Epidermal melanocyte (primary cell): ENCODE measurements around the gene PQBP1.
A peak's percentile ranks its signal among the peaks of the same experiment; 100 is the strongest.

Experiments used
- DNase-seq: peaks from one replicate; pipeline ENCODE4 v3.0.0; 2011; ENCODE audit warnings: low spot score; ENCODE audit not compliant: insufficient read length

PQBP1 gene

DNA sequence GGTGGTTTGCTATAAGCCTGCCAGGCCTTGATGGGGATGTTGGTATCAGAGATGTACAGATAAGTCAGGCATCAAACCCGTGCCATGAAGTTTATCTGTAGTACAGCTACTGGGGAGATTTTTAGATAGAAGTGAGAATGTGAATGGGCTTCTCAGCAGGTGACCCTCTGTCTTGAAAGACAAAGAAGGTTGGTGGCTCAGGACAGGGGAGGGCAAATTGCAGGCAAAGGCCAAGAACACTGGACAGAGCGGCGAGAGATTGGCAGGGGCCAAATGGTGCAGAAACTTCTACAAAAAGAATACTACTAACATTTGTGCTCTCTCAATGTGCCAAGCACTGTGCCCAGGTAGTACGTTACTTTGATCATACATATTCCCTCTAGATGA lies 23.0 kb downstream of the PQBP1 start:
- no peak for DNase-seq

DNA sequence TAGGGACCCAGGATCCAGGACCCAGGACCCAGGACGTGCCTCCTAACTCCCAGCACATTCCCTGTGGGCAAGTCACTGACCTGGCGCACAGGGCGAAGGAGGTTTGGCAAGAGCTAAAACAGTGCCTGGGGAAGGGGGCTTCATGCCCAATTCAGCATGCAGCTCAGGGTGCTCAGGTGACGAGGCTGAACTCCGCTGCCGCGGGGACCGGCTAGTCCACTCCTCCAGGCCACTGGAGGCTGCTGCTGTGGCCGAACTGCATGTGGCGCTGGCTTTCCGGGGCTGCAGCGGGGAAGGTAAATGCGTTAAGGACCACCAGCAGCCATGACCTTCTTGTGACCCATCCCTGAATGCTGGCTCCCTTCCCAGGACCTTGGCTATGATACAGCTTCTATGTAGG lies 26.0 kb downstream of the PQBP1 start:
- DNase-seq, result no peak

DNA sequence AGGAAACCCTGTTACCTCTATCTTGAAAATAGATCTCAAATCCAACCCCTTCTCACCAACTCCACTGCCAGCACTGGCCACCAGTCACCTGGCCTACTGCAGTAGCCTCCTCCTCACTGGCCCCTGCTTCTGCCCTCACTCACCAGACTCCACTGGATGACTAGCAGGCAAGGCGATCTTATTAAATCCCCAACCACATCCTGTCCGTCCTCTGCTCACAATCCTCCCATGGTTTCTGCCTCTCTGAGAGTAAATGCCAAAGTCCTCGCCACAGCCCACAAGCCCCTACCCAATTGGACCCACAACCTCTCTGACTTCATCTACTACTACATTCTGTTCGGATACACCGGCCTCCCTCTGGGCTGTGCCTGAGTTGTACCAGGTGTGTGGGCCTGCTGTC lies 26.5 kb downstream of the PQBP1 start:
- DNase-seq, result no peak

DNA sequence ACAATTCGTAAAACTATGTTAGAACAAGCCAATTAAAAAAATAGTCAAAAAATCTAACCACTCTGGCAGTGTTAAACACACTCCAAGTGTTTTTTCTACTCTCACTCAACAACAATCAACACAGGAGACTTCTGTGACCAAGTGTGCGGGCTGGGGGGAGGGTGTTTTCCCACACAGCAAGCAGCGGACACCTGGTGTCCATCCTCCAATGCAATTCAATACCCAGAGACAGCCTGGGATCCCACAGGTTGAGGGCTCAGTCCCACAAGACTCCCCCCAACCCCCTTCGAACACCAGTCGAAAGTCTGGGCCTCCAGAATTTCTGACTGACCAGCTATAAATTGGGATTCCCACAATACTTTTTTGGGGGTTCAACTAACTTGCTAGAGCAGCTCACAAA lies 29.4 kb downstream of the PQBP1 start:
- no peak for DNase-seq

DNA sequence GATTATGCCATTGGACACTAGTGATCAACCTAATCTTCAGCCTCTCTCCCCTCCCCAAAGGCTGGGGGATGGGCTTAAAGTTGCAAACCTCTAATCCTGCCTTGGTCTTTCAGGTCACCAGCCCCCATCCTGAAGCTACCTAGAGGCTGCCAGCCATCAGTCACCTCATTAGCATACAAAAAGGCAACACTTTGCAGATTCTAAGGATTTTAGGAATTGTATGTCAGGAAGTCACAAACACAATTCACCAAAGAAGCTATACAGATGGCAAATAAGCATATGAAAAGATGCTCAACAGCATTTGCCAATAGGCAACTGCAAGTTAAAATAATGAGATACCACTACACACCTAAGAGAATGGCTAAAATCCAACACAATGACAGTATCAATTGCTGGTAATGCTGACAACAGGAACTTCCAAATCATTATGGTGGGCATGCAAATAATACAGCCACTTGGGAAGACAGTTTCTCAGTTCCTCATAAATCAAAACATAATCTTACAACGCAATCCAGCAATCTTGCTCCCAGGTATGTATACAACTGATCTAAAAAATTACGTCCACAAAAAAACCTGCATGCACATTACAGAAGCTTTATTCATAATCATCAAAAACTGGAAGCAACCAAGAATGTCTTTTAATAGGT lies 30.1 kb downstream of the PQBP1 start:
- DNase-seq, result no peak

DNA sequence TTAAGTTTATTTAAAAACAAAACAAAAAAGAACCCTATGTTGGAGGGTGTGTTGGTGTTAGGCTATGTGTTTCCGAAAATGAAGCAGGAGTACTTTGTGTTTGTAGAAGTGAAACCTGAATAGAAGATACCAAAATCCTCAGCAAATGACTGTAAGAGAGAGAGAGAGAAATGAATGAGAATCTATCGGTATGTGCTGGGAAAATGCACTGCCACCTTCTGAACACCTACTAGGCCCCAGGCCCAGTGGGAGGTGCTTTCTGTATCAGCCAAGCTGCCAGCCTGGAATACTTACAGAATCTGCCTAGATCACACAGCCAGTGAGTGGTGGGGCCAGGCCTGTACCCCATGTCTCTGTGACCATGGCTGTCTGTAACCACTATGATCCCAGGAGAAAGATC lies 36.0 kb downstream of the PQBP1 start:
- DNase-seq, result no peak

DNA sequence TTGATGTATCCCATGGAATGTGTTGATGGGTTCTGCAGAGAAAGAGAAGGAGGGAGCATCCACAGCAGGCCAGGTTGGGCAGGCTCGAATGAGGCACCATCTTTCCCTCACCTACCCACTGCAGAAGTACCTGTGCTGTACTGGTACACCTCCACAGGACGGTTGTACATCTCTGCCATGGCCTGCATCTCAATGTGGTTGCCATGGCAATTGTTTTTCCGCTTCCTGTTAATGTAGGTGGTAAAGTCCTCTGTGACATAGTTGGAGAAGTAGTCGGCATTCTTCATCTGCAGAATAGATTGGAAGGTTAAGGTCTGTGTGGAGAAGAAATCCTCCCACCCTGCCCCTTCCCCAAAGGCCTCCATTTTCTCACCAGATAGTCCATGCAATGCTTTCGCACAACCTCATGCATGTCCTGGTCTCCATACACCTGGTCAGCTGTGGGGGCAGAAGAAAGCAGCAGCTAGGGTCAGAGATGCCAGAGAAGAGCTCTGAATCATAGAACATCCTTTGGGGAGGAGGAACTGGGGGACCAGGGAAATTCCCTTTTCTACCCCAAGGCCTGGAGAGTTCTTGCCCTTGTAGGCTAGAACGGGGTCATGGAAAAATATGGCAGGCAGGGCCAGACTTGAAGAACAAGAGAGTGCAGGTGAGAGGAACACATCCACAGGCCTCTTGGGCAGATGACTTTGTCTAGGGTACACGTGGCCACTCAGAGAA lies 37.0 kb downstream of the PQBP1 start:
- DNase-seq, result no peak

DNA sequence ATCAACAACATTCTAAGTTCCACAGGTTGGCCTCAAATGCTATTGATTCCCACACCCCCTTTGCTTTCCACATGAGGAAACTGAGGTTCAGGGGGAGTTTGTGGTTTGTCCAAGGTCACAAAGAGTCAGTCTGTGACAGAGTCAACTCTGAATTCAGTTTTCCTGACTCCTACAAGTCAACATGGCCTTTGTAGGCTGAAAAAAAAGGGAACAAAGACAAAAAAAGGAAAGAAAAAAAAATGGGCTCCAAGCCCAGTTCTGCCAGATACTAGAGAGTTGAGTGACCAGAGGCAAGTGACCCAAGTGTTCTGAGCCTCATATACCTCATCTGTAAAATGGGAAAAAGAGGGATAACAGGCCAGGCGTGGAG lies 37.6 kb downstream of the PQBP1 start:
- DNase-seq, result no peak

DNA sequence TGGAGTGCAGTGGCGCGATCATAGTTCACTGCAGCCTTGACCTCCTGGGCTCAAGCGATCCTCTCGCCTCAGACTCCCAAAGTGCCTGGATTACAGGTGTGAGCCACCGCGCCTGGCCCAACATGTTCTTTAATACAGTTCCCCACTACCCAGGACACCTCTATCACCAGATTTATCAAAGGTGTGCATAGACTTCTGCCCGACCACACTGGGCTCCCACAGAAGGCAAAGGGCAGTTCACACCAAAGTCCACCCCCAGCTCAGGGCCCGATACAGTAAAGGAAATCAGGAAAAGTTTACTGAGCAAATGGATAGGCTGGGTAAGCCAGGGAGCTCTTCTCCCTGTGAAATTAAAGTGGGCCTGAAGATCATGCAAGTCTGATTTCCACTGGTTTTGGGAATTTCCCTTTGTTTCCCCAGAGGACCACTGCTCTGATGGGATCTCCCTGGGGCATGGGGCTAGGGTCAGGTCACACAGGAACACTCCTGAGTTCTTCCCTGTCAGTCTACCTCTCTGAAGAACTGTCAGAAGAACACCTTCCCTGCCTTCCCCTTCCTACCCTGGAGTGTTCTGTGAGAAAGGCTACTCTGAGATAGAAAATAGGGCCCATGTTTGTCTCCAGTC lies 38.8 kb downstream of the PQBP1 start:
- no peak for DNase-seq

DNA sequence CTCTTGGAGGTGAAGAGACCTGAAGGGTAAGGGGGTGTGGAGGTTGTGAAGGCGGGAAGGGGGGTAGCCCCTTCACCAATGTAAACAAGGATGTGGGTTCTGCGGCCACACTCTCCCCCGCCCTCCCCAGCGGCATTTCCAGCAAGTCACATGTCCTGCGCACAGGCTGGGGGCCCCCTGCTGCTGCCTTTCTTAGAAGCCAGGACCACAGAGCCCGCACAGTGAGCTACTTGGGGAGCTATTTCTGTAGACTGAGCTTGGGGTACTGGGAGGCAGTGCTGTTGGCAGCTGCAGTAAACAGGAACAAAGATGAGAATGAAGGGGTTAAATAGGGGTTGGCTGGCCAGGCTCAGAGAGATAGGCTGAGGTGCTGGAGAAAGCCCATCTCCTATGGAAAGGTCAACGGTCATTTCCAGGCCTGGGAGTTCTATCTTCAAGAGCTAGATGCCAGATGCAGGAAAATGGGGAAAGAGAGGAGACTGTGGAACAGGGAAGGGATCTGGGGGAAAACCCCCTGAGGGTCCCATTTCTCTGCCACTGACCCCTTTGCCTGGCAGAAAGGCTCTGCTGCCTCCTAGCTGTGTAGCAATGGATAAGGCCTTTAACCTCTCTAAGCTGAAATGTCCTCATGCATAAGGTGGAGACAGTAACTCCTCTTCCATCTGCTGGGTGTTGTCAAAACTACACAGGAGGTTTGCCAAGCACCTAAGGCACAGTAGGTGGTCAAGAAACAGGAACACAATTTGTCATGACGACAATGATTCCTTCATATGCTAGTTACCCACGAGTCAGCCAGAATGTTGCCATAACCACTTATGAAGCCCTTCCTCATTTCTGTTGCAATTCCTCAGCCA lies 39.6 kb downstream of the PQBP1 start:
- DNase-seq, result no peak

DNA sequence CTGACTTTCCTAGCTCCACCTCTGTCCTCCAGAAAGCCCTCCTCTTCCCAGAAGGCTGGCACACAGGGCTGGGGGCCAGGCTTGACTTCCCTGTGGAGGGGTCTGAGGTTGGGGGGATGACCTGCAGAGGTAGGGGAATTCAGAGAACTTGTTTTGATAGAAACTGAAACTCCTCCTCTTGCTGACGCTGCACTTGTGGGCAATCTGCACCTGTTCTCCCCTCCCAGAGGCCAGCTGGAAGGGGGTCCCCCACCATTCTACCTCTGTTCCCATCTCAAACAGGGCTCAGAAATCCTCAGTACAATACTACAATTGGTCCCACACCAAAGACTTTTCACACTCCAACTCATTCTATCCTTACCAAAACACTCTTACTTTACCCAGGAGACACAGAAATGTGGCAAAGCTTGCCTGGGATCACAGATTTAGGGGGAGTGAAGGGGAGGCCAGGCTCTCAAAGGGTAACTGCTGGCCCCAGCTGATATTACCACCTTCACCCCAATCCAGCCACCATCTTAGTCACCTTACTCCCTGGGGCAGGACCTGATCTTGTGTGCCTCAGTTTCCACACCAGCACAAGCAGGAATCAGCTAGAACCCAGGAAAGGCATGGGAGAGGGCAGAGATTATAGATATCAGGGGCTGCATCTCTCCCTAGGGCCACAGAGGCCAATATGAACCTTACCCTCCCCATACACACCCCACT lies 41.1 kb downstream of the PQBP1 start:
- no peak for DNase-seq

DNA sequence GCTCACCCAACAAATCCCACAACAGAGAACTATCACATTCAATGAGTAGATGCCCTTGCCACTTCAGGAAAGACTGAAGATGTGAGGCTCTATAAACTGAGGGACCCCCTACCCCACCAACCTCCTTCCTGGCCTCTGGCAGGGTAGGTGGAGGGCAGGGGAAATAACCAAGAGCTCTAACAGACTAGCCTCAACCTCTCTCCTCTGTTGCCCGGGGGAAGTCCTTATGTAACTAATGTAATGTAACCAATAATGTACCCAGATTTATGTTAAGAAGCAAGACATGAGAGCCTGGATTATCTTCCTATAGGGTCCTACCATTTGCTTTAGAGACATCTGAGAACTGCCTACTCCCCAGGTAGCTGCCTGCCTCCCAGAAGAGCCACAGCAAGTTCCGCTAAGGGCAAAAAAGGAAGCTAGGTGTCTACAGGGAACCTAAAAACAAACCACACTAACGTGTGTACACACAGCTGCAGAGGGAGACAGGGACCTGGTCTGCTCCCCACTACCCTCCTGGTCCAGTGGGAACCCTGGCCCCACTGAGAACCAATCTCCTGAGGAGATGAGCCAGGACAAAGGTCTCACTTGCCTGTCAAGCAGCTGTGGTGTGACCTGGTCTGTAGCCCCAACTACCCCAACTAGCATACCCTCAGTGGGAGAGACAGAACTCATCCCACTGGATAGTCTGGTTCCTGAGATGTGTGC lies 41.9 kb downstream of the PQBP1 start:
- DNase-seq, result no peak

DNA sequence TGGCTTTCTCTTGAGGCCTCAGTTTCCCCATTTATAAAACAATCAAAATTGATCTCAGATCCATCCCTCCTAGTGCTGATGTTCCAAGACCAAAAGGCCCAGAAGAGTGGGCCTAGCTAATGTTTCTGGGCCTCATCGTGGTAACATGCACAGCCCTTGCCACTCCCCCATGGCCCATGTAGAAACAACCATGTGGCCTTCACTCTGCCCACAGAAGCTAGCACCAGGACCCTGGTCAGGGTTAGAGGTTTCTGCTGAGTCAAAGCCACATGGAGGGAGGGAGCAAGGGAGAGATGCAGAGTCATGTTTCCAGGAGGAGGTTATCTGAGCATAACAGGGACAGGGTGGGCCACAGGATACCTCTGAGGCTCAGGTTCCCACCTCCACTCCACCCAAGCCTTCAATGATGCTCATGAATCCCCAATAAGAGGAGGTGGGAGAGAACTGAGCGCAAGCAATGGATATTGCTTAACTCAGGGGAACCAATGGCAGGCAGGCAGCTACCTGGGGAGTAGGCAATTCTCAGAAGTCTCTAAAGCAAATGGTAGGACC lies 42.8 kb downstream of the PQBP1 start:
- DNase-seq, result no peak

DNA sequence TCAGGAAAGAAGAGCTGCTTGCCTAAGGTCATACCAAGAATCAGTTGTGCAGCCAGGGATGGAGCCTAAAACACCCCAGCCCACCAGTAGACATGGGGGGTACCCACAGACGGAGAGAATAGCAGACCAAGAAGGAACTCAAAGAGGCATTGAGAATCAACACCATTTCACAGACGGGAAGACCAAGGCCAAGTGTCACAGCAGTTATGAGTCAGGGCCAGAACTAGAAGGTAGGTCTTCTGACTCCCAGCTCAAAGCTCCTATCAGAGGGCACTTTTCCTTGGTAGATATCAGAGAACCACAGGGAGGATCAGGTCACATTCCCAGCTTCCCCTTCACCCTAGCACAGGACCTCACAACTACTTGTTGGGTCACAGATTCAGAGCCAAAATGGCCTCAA lies 45.2 kb downstream of the PQBP1 start:
- DNase-seq, result no peak

DNA sequence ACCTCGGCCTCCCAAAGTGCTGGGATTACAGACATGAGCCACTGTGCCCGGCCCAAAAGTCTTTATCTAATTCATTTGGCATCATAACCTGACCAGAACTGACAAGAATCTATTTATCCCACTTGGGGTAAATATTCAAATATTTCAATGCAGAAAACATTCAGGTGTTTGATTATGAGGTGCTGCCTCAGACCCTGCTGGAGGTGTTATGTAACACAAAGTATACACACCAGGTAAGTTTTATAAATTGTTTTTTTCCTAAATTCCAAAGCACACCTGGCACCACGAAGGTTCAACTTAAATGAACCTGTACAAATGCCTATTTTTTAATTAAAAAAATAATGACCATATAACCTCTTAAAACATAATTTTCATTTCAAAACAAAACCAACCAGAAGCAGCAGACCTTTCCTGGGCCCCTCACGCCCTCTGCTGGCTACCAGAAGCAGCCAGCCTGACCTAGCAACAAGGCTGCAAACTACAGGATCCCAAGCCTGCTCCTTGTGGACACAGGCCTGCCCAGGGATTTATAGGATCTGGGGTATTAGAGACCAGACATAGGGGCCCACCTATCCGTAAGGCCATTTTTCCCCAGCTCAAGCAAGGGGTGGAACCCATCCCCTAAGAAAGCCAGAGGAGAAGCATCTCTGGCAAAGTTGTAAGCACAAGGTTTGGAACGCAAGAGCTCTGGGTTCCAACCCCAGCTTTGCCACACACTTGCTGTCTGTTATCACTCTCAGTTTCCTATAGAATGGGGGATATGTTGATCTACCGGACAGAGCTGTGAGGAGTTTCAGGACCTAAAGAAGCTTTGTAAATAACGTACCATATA lies 48.0 kb downstream of the PQBP1 start:
- DNase-seq, result peak; percentile 28

DNA sequence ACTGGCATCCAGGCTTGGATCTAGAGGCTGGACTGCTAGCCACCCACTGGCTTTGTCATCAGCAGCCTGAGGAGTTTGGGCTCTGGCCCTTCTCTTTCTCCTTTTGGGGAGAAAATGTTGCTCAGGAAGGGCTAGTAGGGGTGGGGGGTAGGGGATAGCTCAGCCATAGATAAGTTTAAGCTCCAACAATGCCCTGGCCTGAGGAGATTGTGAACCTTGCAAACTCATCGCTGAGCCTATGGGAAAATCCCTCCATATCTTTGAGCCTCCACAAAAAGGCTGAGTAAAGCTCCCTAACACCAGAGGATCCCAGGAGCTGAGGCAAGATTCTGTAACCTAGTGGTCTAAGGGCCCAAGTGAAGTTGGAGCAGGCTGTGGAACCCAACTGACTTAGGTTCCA lies 50.9 kb downstream of the PQBP1 start:
- no peak for DNase-seq
